ENCODE results near the gene POFUT1.

The POFUT1 gene

DNA sequence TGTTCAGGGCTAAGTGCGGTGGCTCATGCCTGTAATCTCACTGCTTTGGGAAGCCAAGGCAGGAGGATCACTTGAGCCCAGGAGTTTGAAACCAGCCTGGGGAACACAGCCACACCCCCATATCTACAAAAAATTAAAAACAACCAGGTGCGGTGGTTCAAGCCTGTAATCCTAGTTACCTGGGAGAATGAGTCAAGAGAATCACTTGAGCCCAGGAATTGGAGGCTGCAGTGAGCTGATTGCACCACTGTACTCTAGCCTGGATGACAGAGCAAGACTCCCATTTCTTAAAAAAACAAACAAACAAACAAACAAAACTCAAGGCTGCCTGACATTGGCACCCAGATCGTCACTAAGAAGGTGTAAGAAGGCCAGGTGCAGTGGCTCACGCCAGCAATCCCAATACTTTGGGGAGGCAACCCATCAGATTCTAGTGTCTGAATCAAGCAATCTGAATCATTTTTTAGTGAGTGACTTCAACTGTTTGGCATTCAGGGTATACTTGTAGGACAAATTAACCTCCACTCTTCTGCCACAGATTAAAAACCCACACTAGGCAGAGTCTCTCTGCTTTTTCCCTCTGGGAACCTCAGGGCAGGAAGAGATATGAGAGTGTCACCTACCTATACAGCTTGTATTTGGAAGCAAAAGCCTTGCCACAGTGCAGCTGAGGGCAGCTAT lies 6.2 kb upstream of the POFUT1 start:
- Histone ChIP-seq H3K4me1 (ENCODE audit: control insufficient read depth, insufficient read depth, low read length) (peaks cover 41% of the 10 kb centered on the region), H3K36me3 (ENCODE audit: control insufficient read depth, insufficient read depth, low read length, severe bottlenecking) (peaks cover 45% of the 10 kb centered on the region), H3K27me3 (replicated peaks; ENCODE audit: control insufficient read depth, insufficient read depth, low read length) (no peaks in the 10 kb centered on the region), H3K9ac (ENCODE audit: low read length) (no peak overlapping the region), H3K4me3 (ENCODE audit: low read length) (peak overlapping the region; percentile 6), H3K9me3 (ENCODE audit: control insufficient read depth, low read length) (no peaks in the 10 kb centered on the region)
- peak; percentile 27 for DNase-seq (ENCODE audit: low read depth)

DNA sequence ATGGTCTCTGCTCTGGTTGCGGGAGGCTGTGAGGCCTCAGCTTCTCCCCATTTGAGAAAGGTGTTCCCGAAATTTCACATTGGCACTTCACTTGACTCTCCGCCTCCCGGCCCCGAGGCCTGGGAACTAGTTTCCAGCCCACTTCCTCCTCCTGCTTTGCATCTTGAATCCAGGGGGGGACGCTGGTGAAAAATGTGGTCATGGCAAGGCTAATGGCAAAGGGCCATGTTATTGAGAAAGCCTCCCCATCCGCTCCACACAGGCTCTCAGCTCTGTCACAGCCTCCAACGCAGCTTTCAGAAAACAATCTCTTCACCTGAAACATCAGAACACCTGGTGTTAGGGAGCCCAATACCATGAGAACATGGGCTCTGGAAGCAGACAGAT lies 5.7 kb upstream of the POFUT1 start:
- Histone ChIP-seq H3K4me3 (ENCODE audit: low read length) (peak overlapping the region; percentile 6), H3K4me1 (ENCODE audit: control insufficient read depth, insufficient read depth, low read length) (peaks cover 47% of the 10 kb centered on the region), H3K9ac (ENCODE audit: low read length) (no peak overlapping the region), H3K27me3 (replicated peaks; ENCODE audit: control insufficient read depth, insufficient read depth, low read length) (no peaks in the 10 kb centered on the region), H3K36me3 (ENCODE audit: control insufficient read depth, insufficient read depth, low read length, severe bottlenecking) (peaks cover 39% of the 10 kb centered on the region), H3K9me3 (ENCODE audit: control insufficient read depth, low read length) (no peaks in the 10 kb centered on the region)
- no peak for DNase-seq (ENCODE audit: low read depth)

DNA sequence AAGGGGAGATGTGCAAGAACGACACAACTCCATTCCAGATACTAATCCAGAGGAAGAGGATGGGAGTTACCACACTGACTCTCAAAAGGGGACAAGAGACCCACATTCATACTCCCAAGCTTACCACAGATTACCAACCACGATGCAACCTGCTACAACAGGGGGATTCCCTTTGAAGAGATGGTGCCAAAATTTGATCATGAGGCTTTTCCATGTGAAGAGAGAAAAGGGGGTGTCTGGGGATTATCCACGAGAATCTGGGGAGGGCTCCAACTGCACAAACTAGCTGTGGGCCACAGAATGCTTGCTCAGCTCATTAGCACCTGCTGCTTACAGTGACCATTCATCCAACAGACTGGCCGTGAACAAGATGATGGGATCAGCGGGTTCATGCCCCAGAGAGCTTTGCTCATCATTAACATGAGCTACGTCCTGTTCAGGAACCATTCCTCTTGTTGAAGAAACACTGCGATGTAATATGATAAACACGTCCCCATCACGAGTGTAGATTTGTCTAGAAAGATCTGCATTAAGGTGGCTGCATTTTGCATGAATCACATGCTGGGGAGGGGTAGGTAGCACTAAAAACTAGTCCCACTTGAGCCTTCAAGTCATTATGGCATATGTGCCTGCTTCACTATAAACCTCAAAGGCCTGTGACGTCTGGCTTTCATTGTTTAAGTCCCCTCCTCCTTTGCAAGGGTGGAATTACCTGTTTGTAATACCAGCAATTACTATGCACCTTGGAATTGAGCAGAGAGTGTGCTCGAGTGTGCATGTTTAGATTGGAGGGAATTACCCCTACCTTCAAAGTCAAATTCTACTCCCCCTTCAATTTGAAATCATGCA lies 4.1 kb upstream of the POFUT1 start:
- DNase-seq (ENCODE audit: low read depth) = no peak
- H3K9me3 ChIP-seq (ENCODE audit: control insufficient read depth, low read length) = no peaks in the 10 kb centered on the region
- no peak overlapping the region for H3K9ac ChIP-seq (ENCODE audit: low read length)
- H3K4me3 ChIP-seq (ENCODE audit: low read length) = no peak overlapping the region
- H3K36me3 ChIP-seq (ENCODE audit: control insufficient read depth, insufficient read depth, low read length, severe bottlenecking) = peaks cover 27% of the 10 kb centered on the region
- no peaks in the 10 kb centered on the region for H3K27me3 ChIP-seq (replicated peaks; ENCODE audit: control insufficient read depth, insufficient read depth, low read length)
- H3K4me1 ChIP-seq (ENCODE audit: control insufficient read depth, insufficient read depth, low read length) = peaks cover 53% of the 10 kb centered on the region

DNA sequence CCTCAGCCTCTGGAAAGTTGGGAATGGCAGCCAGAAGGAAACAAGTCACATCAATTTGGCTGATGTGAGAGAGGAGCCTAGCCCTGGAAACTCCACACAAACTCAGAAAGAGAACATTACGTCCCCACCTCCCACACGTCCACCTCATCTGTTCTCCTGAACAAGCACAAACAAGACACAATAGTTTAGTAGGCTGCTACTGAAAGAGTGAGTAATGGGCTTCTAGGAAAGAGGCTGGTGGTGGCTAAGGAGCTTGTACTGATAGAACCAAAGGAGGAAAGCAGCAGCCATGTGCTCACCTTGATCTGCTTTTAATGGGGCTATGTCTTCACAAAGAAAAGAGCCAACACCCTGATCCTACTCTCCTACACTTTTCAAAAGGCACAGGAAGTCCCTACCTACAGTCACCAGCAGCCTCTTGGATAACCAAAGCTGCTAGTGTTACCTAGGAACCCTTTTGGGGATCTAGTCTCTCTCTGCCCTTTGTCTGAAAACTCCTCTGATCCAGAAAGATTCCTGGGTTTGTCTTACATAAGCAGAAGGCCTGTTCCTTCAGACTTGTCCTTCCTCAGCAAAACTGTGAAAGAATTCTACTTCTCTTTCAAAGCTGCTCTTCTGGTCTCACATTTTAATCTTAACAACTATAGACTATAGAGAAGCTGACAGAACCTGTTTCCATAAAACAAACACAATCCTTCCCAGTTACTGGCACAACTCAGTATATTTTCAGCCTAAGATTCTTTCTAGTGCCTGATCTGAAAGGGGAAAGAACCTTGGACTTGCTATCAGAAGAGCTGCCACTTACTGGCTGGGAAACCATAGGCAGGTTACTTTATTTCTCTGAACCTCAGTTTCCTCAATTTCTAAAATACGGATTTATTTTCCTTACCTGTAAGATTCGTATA lies 3.2 kb upstream of the POFUT1 start:
- Histone ChIP-seq H3K27me3 (replicated peaks; ENCODE audit: control insufficient read depth, insufficient read depth, low read length) (no peaks in the 10 kb centered on the region), H3K9ac (ENCODE audit: low read length) (no peak overlapping the region), H3K36me3 (ENCODE audit: control insufficient read depth, insufficient read depth, low read length, severe bottlenecking) (peaks cover 18% of the 10 kb centered on the region), H3K4me3 (ENCODE audit: low read length) (no peak overlapping the region), H3K4me1 (ENCODE audit: control insufficient read depth, insufficient read depth, low read length) (peaks cover 61% of the 10 kb centered on the region), H3K9me3 (ENCODE audit: control insufficient read depth, low read length) (no peaks in the 10 kb centered on the region)
- no peak for DNase-seq (ENCODE audit: low read depth)

DNA sequence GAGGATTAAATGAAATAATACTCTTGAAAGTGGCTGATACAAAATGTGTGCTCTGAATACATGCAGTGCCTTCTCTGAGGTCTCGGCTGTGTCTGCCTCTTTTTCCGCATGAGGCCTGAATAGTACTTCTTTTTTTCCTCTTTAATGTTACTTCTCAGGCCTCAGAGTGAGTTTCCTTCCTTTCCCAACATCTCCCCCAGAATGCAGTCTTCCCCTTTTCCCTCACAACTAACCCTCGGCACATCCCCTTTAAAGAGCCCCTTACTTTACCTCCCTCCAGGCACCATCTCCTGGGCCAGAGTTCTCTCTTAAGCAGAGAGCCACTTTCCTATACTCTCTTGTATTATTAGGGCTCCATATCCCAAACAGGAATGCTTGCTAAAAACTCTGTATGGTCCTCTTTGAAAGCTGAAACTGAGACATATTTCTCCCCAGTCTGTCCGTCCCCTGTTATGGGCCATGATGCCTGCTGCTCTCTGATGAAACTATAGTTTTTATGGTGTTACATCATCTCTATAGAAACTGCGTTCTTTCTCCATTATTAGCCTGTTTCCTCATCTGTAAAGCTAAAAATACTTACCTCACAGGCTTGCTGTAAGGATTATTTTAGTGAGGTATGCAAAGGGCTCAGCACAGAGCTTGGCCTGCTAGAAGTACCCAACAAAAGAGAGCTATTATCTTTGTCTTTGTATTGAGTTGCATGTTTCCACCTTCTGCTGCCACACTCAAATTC lies 2.4 kb upstream of the POFUT1 start:
- peak; percentile 54 for DNase-seq (ENCODE audit: low read depth)
- Histone ChIP-seq H3K9ac (ENCODE audit: low read length) (peak overlapping the region; percentile 30), H3K4me1 (ENCODE audit: control insufficient read depth, insufficient read depth, low read length) (peaks cover 63% of the 10 kb centered on the region), H3K27me3 (replicated peaks; ENCODE audit: control insufficient read depth, insufficient read depth, low read length) (no peaks in the 10 kb centered on the region), H3K4me3 (ENCODE audit: low read length) (no peak overlapping the region), H3K36me3 (ENCODE audit: control insufficient read depth, insufficient read depth, low read length, severe bottlenecking) (peaks cover 17% of the 10 kb centered on the region), H3K9me3 (ENCODE audit: control insufficient read depth, low read length) (no peaks in the 10 kb centered on the region)

DNA sequence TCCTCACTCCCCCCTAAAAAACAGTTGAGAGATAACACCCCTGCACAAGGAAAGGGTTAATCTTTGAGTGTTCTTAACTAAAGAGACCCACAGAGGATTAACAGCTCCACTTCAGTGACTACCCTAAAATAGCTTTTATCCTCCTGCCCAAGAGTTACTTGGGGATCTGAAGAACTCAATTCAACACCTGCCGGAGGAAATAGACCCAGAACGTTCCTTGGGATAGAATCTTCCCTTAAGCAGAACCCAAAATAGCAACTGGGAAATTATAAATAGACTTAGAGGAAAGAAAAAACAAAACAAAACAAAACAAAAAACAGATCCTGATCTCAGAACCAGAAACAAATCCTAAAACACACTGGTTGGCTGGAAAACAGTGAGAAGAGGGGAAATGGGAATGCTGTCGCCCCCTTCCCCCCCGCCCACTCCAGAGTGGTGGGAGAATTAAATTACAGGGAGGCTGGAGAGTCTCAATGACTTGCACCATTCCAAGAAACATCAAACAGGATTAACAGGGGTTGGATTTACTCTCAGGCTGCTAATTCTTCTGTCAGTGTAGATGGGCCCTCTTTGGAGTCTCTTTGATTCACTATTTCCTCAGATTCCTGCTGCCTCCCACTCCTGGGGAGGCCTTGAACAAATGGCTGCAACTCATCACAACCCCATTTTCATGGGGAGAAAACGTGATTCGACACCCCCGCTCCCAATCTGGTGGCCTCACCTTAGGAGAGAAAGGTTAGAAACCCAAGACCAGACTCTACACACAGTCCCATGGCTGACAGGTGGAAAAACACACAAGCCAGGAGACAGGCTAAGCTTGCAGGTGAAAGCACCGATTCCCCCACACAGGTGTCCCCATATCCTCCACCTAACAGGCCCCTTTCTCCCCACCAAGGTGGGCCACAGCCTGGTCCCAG lies 1.6 kb upstream of the POFUT1 start:
- Histone ChIP-seq H3K36me3 (ENCODE audit: control insufficient read depth, insufficient read depth, low read length, severe bottlenecking) (peaks cover 17% of the 10 kb centered on the region), H3K9ac (ENCODE audit: low read length) (peak overlapping the region; percentile 99), H3K4me1 (ENCODE audit: control insufficient read depth, insufficient read depth, low read length) (peaks cover 63% of the 10 kb centered on the region), H3K9me3 (ENCODE audit: control insufficient read depth, low read length) (no peaks in the 10 kb centered on the region), H3K4me3 (ENCODE audit: low read length) (peak overlapping the region; percentile 98), H3K27me3 (replicated peaks; ENCODE audit: control insufficient read depth, insufficient read depth, low read length) (no peaks in the 10 kb centered on the region)
- DNase-seq (ENCODE audit: low read depth) = no peak

DNA sequence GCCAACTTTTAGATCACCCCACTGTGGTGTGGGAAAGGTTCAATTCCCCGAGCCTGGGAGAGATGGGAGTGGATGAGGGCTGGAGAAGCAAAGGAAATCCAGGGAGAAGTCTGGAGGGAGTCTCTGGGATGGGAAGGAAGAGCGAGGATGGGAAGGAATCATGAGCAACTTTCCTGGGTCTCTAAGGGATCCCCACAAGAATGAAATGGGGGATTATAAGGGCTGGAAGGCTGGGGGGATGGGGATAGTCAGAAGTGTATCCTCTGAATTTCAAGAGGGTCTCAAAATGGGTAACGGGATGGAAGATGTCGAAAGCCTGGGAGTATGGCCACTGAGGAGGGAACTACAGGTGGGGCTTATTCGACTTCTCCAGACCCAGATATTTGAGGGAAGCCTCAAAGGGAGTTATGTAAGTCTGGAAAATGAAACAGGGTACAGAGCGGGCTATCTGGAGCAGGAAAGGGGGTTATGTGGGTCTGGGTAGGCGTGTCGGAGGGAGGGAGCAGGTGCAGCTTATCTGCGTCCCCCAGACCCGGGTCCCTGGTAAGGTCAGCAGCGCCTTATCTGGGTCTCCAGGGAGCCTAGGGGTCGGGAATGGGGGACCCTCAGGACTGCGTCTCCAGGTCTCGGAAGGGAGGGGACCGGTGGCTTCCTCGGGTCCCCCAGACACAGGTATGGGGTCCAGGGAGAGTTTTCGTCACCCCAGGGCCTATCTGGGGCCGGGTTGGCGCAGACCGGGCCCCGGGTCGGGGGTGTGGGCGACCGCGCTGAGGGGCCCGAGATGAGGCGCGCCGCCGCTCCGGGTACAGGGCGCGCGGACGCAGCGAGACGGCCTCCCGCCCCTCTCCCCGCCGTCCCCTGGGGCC lies 687 bp upstream of the POFUT1 start:
- no peaks in the 10 kb centered on the region for H3K9me3 ChIP-seq (ENCODE audit: control insufficient read depth, low read length)
- H3K4me1 ChIP-seq (ENCODE audit: control insufficient read depth, insufficient read depth, low read length) = peaks cover 55% of the 10 kb centered on the region
- no peaks in the 10 kb centered on the region for H3K27me3 ChIP-seq (replicated peaks; ENCODE audit: control insufficient read depth, insufficient read depth, low read length)
- DNase-seq (ENCODE audit: low read depth) = peak; percentile 30
- peak overlapping the region; percentile 98 for H3K4me3 ChIP-seq (ENCODE audit: low read length)
- H3K36me3 ChIP-seq (ENCODE audit: control insufficient read depth, insufficient read depth, low read length, severe bottlenecking) = peaks cover 19% of the 10 kb centered on the region
- H3K9ac ChIP-seq (ENCODE audit: low read length) = peak overlapping the region; percentile 99

DNA sequence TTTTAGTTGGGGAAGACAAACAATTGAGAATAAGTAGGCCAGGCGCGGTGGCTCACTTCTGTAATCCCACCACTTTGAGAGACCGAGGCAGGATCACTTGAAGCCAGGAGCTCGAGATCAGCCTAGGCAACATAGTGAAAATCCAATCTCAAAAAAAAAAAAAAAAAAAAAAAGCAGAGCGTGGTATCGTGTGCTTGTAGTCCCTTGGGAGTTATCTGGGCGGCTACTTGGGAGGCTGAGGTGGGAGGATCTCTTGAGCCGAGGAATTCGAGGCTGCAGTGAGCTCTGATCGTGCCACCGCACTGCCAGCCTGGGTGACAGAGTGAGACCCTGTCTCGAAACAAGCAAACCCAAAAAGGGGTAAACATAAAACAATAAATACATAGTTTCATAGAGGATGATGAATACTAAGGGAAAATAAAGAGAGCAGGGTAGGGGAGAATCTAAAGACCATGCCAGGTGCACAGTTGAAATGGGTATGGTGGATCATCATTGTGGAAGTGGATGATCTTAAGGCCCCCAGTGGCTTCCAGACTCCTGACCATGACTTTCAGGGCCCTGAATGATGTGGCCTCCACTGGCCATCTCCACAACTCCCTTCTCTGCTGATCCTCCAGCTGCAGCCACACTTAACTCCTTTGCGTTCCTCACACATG lies 947 bp downstream of the POFUT1 start:
- DNase-seq (ENCODE audit: low read depth) = no peak
- Histone ChIP-seq H3K9me3 (ENCODE audit: control insufficient read depth, low read length) (no peaks in the 10 kb centered on the region), H3K9ac (ENCODE audit: low read length) (peak overlapping the region; percentile 99), H3K4me1 (ENCODE audit: control insufficient read depth, insufficient read depth, low read length) (peaks cover 48% of the 10 kb centered on the region), H3K36me3 (ENCODE audit: control insufficient read depth, insufficient read depth, low read length, severe bottlenecking) (peaks cover 23% of the 10 kb centered on the region), H3K4me3 (ENCODE audit: low read length) (peak overlapping the region; percentile 98), H3K27me3 (replicated peaks; ENCODE audit: control insufficient read depth, insufficient read depth, low read length) (no peaks in the 10 kb centered on the region)

DNA sequence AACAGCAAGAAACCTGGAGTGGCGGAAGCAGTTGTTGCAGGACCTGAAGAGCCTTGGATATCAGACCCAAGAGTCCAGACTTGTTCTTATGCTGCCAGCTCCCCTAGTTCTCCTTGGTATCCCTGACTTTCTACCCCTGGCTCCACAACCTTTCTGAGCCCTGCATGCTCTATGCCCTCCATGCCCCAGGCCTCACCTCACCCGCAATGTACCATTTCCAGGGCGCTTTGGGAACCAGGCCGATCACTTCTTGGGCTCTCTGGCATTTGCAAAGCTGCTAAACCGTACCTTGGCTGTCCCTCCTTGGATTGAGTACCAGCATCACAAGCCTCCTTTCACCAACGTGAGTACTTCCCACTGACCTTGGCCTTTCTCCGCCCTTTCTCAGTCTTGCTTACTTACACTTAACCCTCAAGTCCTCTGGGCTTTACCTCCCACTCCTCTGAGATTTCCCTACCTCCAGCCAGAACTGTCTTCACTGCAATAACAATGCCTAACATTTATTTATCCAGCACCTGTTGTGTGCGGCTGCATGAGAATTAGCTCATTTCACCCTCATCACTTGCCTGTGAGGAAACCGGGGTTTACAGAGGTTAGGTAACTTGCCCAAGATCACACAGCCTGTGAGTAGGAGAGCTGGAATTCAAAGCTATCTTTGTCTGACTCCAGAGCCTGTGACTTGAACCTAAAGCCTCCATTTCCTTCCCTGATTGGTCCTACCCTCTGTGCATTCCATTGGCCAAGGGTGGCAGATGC lies 2.3 kb downstream of the POFUT1 start:
- Histone ChIP-seq H3K9ac (ENCODE audit: low read length) (no peak overlapping the region), H3K27me3 (replicated peaks; ENCODE audit: control insufficient read depth, insufficient read depth, low read length) (no peaks in the 10 kb centered on the region), H3K4me3 (ENCODE audit: low read length) (no peak overlapping the region), H3K4me1 (ENCODE audit: control insufficient read depth, insufficient read depth, low read length) (peaks cover 35% of the 10 kb centered on the region), H3K36me3 (ENCODE audit: control insufficient read depth, insufficient read depth, low read length, severe bottlenecking) (peaks cover 27% of the 10 kb centered on the region), H3K9me3 (ENCODE audit: control insufficient read depth, low read length) (no peaks in the 10 kb centered on the region)
- no peak for DNase-seq (ENCODE audit: low read depth)

Measured in adipocyte (in vitro differentiated cells).